Measurements from ENCODE around the gene ARSI.

The ARSI gene

GRCh38 chr5:150303660-150304386, 1.1 kb upstream of the ARSI start:
- POLR2A ChIA-PET = no interaction called here
- no peak for DNase-seq
- Histone ChIP-seq H3K9me3 (ENCODE audit: control extremely low read depth in 1 of 5, control insufficient read depth in 4 of 5, insufficient read depth in 2 of 5, low read depth in 1 of 5, low read length in 4 of 5) (no peaks in the 10 kb centered on the region), H3K4me1 (ENCODE audit: control extremely low read depth in 1 of 4, control insufficient read depth in 4 of 4, insufficient read depth in 4 of 4, low read length in 3 of 4) (peaks cover 0 to 16% (median 6%) of the 10 kb centered on the region in 4 experiments), H3K4me3 (ENCODE audit: control insufficient read depth in 1 of 7, extremely low read depth in 1 of 7, insufficient read depth in 4 of 7, low read depth in 2 of 7, low read length in 6 of 7) (no peak overlapping the region), H3K27me3 (replicated peaks in 2 of 5; ENCODE audit: control insufficient read depth in 4 of 5, insufficient read depth in 5 of 5, low read length in 4 of 5) (peaks cover 5 to 47% (median 32%) of the 10 kb centered on the region in 5 experiments), H3K27ac (ENCODE audit: insufficient read depth in 1 of 2, low read depth in 1 of 2, low read length in 2 of 2, poor library complexity in 1 of 2, severe bottlenecking in 2 of 2) (no peak overlapping the region), H3K36me3 (ENCODE audit: control insufficient read depth in 4 of 4, insufficient read depth in 4 of 4, low read length in 3 of 4) (no peaks in the 10 kb centered on the region)
- CTCF ChIA-PET = interaction anchor here (1.3 to 2.2 kb wide), 2 partner anchors 19 to 47 kb away, joined by 3 to 6 read pairs; no protein-coding TSS in a partner anchor
- WGBS (ENCODE audit: insufficient coverage) = 95% methylated on average over 5 of the region's 7 CpGs

GRCh38 chr5:150303070-150303615, 438 bp upstream of the ARSI start:
- Histone ChIP-seq H3K27ac (ENCODE audit: insufficient read depth in 1 of 2, low read depth in 1 of 2, low read length in 2 of 2, poor library complexity in 1 of 2, severe bottlenecking in 2 of 2) (no peak overlapping the region), H3K4me3 (ENCODE audit: control insufficient read depth in 1 of 7, extremely low read depth in 1 of 7, insufficient read depth in 4 of 7, low read depth in 2 of 7, low read length in 6 of 7) (peak overlapping the region in 2 of 7 experiments; percentile 38 to 40), H3K4me1 (ENCODE audit: control extremely low read depth in 1 of 4, control insufficient read depth in 4 of 4, insufficient read depth in 4 of 4, low read length in 3 of 4) (peaks cover 0 to 16% (median 6%) of the 10 kb centered on the region in 4 experiments), H3K36me3 (ENCODE audit: control insufficient read depth in 4 of 4, insufficient read depth in 4 of 4, low read length in 3 of 4) (no peaks in the 10 kb centered on the region), H3K9me3 (ENCODE audit: control extremely low read depth in 1 of 5, control insufficient read depth in 4 of 5, insufficient read depth in 2 of 5, low read depth in 1 of 5, low read length in 4 of 5) (no peaks in the 10 kb centered on the region), H3K27me3 (replicated peaks in 2 of 5; ENCODE audit: control insufficient read depth in 4 of 5, insufficient read depth in 5 of 5, low read length in 4 of 5) (peaks cover 5 to 47% (median 32%) of the 10 kb centered on the region in 5 experiments)
- POLR2A ChIA-PET = interaction anchor here (0.6 kb wide), 1 partner anchor 234 kb away, joined by 5 read pairs; no protein-coding TSS in a partner anchor
- no peak for DNase-seq
- WGBS (ENCODE audit: insufficient coverage) = 29% methylated on average over 12 of the region's 16 CpGs
- CTCF ChIA-PET = interaction anchor here (1.1 to 2.2 kb wide), 3 partner anchors 18 to 48 kb away, joined by 3 to 6 read pairs (median 3); no protein-coding TSS in a partner anchor

DNA sequence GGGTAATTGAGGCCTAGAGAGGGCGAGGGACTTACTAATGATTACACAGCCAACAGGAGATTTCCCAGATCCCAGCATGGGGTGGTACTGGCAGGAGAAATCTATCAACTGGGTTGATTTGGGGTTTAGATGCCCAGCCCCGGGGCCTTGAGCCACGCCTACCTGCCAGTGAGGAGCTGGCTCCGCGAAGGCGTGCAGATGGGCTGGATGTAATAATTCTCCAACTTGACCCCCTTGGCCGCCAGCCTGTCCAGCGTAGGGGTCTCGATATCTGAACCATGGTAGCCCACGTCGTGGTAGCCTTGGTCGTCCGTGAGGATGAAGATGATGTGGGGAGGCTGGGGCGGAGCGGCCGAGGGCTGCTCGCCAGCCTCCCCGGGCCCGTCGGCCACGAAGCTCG, 804 bp downstream of the ARSI start:
- Histone ChIP-seq H3K27me3 (replicated peaks in 2 of 5; ENCODE audit: control insufficient read depth in 4 of 5, insufficient read depth in 5 of 5, low read length in 4 of 5) (peaks cover 5 to 47% (median 32%) of the 10 kb centered on the region in 5 experiments), H3K4me3 (ENCODE audit: control insufficient read depth in 1 of 7, extremely low read depth in 1 of 7, insufficient read depth in 4 of 7, low read depth in 2 of 7, low read length in 6 of 7) (peak overlapping the region in 1 of 7 experiments; percentile 40), H3K9me3 (ENCODE audit: control extremely low read depth in 1 of 5, control insufficient read depth in 4 of 5, insufficient read depth in 2 of 5, low read depth in 1 of 5, low read length in 4 of 5) (no peaks in the 10 kb centered on the region), H3K27ac (ENCODE audit: insufficient read depth in 1 of 2, low read depth in 1 of 2, low read length in 2 of 2, poor library complexity in 1 of 2, severe bottlenecking in 2 of 2) (no peak overlapping the region), H3K4me1 (ENCODE audit: control extremely low read depth in 1 of 4, control insufficient read depth in 4 of 4, insufficient read depth in 4 of 4, low read length in 3 of 4) (peaks cover 0 to 14% (median 6%) of the 10 kb centered on the region in 4 experiments), H3K36me3 (ENCODE audit: control insufficient read depth in 4 of 4, insufficient read depth in 4 of 4, low read length in 3 of 4) (no peaks in the 10 kb centered on the region)
- no peak for DNase-seq
- WGBS (ENCODE audit: insufficient coverage) = 20% methylated on average over 9 of the region's 22 CpGs
- CTCF ChIA-PET = interaction anchor here (2.2 kb wide), 1 partner anchor 49 kb away, joined by 6 read pairs; no protein-coding TSS in a partner anchor
- POLR2A ChIA-PET = no interaction called here

DNA sequence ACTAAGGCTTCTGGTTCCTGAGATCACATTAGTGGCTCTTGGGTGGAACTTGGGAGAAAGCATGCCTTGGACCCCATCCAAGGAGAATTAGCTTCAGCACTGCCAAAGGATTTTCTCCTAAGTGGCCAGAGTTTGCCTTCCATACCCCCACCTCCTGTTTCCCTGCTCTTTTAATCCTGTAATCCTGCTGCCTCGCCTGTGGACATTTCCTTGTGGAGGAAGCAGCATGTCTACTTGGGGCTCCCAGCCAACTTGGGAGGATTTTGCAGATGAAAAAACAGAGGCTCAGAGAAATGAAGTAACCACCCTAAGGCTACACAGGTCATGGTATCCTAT, 1.6 kb downstream of the ARSI start:
- no peaks in the 10 kb centered on the region for H3K9me3 ChIP-seq (ENCODE audit: control extremely low read depth in 1 of 5, control insufficient read depth in 4 of 5, insufficient read depth in 2 of 5, low read depth in 1 of 5, low read length in 4 of 5)
- peaks cover 0 to 14% (median 6%) of the 10 kb centered on the region in 4 experiments for H3K4me1 ChIP-seq (ENCODE audit: control extremely low read depth in 1 of 4, control insufficient read depth in 4 of 4, insufficient read depth in 4 of 4, low read length in 3 of 4)
- ChIA-PET POLR2A (no interaction called here), CTCF (interaction anchor here (1.0 kb wide), 1 partner anchor 14 kb away, joined by 4 read pairs; no protein-coding TSS in a partner anchor)
- H3K27ac ChIP-seq (ENCODE audit: insufficient read depth in 1 of 2, low read depth in 1 of 2, low read length in 2 of 2, poor library complexity in 1 of 2, severe bottlenecking in 2 of 2) = no peak overlapping the region
- peaks cover 5 to 47% (median 32%) of the 10 kb centered on the region in 5 experiments for H3K27me3 ChIP-seq (replicated peaks in 2 of 5; ENCODE audit: control insufficient read depth in 4 of 5, insufficient read depth in 5 of 5, low read length in 4 of 5)
- DNase-seq = no peak
- 100% methylated on average over 1 of the region's 1 CpG for WGBS (ENCODE audit: insufficient coverage)
- no peaks in the 10 kb centered on the region for H3K36me3 ChIP-seq (ENCODE audit: control insufficient read depth in 4 of 4, insufficient read depth in 4 of 4, low read length in 3 of 4)
- H3K4me3 ChIP-seq (ENCODE audit: control insufficient read depth in 1 of 7, extremely low read depth in 1 of 7, insufficient read depth in 4 of 7, low read depth in 2 of 7, low read length in 6 of 7) = no peak overlapping the region

GRCh38 chr5:150300496-150301169, 2.1 kb downstream of the ARSI start:
- Histone ChIP-seq H3K4me1 (ENCODE audit: control extremely low read depth in 1 of 4, control insufficient read depth in 4 of 4, insufficient read depth in 4 of 4, low read length in 3 of 4) (peaks cover 0 to 14% (median 6%) of the 10 kb centered on the region in 4 experiments), H3K36me3 (ENCODE audit: control insufficient read depth in 4 of 4, insufficient read depth in 4 of 4, low read length in 3 of 4) (no peaks in the 10 kb centered on the region), H3K9me3 (ENCODE audit: control extremely low read depth in 1 of 5, control insufficient read depth in 4 of 5, insufficient read depth in 2 of 5, low read depth in 1 of 5, low read length in 4 of 5) (no peaks in the 10 kb centered on the region), H3K27ac (ENCODE audit: insufficient read depth in 1 of 2, low read depth in 1 of 2, low read length in 2 of 2, poor library complexity in 1 of 2, severe bottlenecking in 2 of 2) (no peak overlapping the region), H3K4me3 (ENCODE audit: control insufficient read depth in 1 of 7, extremely low read depth in 1 of 7, insufficient read depth in 4 of 7, low read depth in 2 of 7, low read length in 6 of 7) (no peak overlapping the region), H3K27me3 (replicated peaks in 2 of 5; ENCODE audit: control insufficient read depth in 4 of 5, insufficient read depth in 5 of 5, low read length in 4 of 5) (peaks cover 5 to 47% (median 32%) of the 10 kb centered on the region in 5 experiments)
- POLR2A ChIA-PET = no interaction called here
- CTCF ChIA-PET = interaction anchor here (1.0 kb wide), 2 partner anchors 14 to 48 kb away, joined by 3 to 4 read pairs; no protein-coding TSS in a partner anchor
- 93% methylated on average over 10 of the region's 13 CpGs for WGBS (ENCODE audit: insufficient coverage)
- DNase-seq = no peak

- CTCF ChIA-PET = interaction anchor here (0.8 to 1.6 kb wide), 3 partner anchors 11 to 49 kb away, joined by 3 to 4 read pairs (median 3); no protein-coding TSS in a partner anchor
Measured at GRCh38 chr5:150299571-150300327, 3.0 kb downstream of the ARSI start.

More at GRCh38 chr5:150299571-150300327, 3.0 kb downstream of the ARSI start:
- no peak overlapping the region for H3K27ac ChIP-seq (ENCODE audit: insufficient read depth in 1 of 2, low read depth in 1 of 2, low read length in 2 of 2, poor library complexity in 1 of 2, severe bottlenecking in 2 of 2)
- peaks cover 0 to 14% (median 6%) of the 10 kb centered on the region in 4 experiments for H3K4me1 ChIP-seq (ENCODE audit: control extremely low read depth in 1 of 4, control insufficient read depth in 4 of 4, insufficient read depth in 4 of 4, low read length in 3 of 4)
- POLR2A ChIA-PET = no interaction called here
- DNase-seq = no peak
- 74% methylated on average over 5 of the region's 6 CpGs for WGBS (ENCODE audit: insufficient coverage)
- H3K27me3 ChIP-seq (replicated peaks in 2 of 5; ENCODE audit: control insufficient read depth in 4 of 5, insufficient read depth in 5 of 5, low read length in 4 of 5) = peaks cover 5 to 45% (median 29%) of the 10 kb centered on the region in 5 experiments
- no peak overlapping the region for H3K4me3 ChIP-seq (ENCODE audit: control insufficient read depth in 1 of 7, extremely low read depth in 1 of 7, insufficient read depth in 4 of 7, low read depth in 2 of 7, low read length in 6 of 7)
- H3K9me3 ChIP-seq (ENCODE audit: control extremely low read depth in 1 of 5, control insufficient read depth in 4 of 5, insufficient read depth in 2 of 5, low read depth in 1 of 5, low read length in 4 of 5) = no peaks in the 10 kb centered on the region
- H3K36me3 ChIP-seq (ENCODE audit: control insufficient read depth in 4 of 4, insufficient read depth in 4 of 4, low read length in 3 of 4) = no peaks in the 10 kb centered on the region

Data from common myeloid progenitor, CD34-positive (primary cell).